ENCODE measurements around the gene PRCC. TPM values are rescaled to one million over a fixed set of nuclear protein-coding genes. Genes with fewer than 3 reads are reported as not detected.

PRCC gene
- total and polyA plus RNA-seq, 2 of the 13 experiments (the other 11 are each of a cell fraction or from before 2014, with no cell fraction given) = 24.2 to 40.5 TPM

GRCh38 chr1:156728599-156729462 is 38.5 kb upstream of the PRCC start, which contains the start of gene ISG20L2 (continued):
- no peak for TF ChIP-seq FOXP4 (CRISPR knock-in tag; IDR thresholded peaks at IDR 0.05)
- 0 out of 2 replicates have a peak, but pooled peaks have one; percentile 27 for TF ChIP-seq ZNF800 (CRISPR knock-in tag; IDR thresholded peaks at IDR 0.05)
- peak; percentile 35; the same call in 1 of the 2 replicates for TF ChIP-seq SPEN (CRISPR knock-in tag; IDR thresholded peaks at IDR 0.05; ENCODE audit: low read depth)
- TF ChIP-seq ZGPAT (CRISPR knock-in tag; IDR thresholded peaks at IDR 0.05) = peak; percentile 53; the same call in 1 of the 2 replicates
- TF ChIP-seq NFYC (CRISPR knock-in tag; IDR thresholded peaks at IDR 0.05) = no peak
- TF ChIP-seq ZSCAN29 (CRISPR knock-in tag; conservative IDR thresholded peaks at IDR 0.05) = no peak
- no peak for TF ChIP-seq ZXDC (CRISPR knock-in tag; IDR thresholded peaks at IDR 0.05)
- TF ChIP-seq ZSCAN25 (CRISPR knock-in tag; IDR thresholded peaks at IDR 0.05) = no peak
- no peak for TF ChIP-seq MTF1 (CRISPR knock-in tag; IDR thresholded peaks at IDR 0.05)
- no peak for TF ChIP-seq ZUFSP (CRISPR knock-in tag; IDR thresholded peaks at IDR 0.05; ENCODE audit: borderline replicate concordance)
- no peak for TF ChIP-seq FOXA1 (IDR thresholded peaks at IDR 0.05)
- TF ChIP-seq FOXA1 (CRISPR knock-in tag; IDR thresholded peaks at IDR 0.05) = no peak; the same call in 1 of the 2 replicates
- TF ChIP-seq ZBTB7B (CRISPR knock-in tag; IDR thresholded peaks at IDR 0.05) = no peak
- TF ChIP-seq ZKSCAN5 (CRISPR knock-in tag; IDR thresholded peaks at IDR 0.05) = no peak
- TF ChIP-seq ZNF12 (CRISPR knock-in tag; IDR thresholded peaks at IDR 0.05) = no peak
- TF ChIP-seq MAFG (CRISPR knock-in tag; IDR thresholded peaks at IDR 0.05) = no peak
- TF ChIP-seq MXD3 (CRISPR knock-in tag; IDR thresholded peaks at IDR 0.05) = no peak
- TF ChIP-seq NR1H2 (CRISPR knock-in tag; IDR thresholded peaks at IDR 0.05; ENCODE audit: borderline replicate concordance, low read depth) = no peak
